NCI-H2107 (cell line): Measurements from ENCODE around the gene ATP13A2.

ENCODE experiments used
- DNase-seq: peaks from one replicate; lab custom pipeline; 2025; lab: John Stamatoyannopoulos, UW

ATP13A2 gene

GRCh38 chr1:17031436-17031835 lies 19.7 kb upstream of the ATP13A2 start:
- DNase-seq = no peak

GRCh38 chr1:17030206-17030605 lies 18.5 kb upstream of the ATP13A2 start:
- DNase-seq = no peak

DNA sequence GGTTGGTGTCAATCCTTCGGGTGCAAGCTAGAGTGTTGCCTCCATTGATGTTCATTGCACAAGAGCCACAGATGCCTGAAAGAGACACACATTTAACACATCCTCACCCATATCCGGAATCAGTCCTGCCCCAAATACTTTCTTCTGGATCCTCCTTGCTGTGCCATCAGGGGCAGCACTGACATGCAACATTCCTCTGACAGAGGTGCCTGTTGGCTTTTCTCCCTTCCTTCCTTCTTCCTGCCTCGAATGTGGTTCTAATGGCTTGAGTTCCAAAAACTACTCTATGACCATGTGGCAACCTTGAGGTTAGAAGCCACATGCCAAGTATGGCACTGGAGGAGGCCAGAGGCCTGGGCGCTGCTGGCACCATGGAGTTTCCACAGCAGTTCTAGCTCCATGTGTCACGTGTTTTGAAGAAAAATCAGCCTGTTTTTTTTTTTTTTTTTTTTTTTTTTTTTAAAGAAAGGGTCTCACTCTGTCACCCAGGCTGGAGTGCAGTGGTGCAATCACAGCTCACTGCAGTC lies 17.0 kb upstream of the ATP13A2 start:
- DNase-seq = no peak

DNA sequence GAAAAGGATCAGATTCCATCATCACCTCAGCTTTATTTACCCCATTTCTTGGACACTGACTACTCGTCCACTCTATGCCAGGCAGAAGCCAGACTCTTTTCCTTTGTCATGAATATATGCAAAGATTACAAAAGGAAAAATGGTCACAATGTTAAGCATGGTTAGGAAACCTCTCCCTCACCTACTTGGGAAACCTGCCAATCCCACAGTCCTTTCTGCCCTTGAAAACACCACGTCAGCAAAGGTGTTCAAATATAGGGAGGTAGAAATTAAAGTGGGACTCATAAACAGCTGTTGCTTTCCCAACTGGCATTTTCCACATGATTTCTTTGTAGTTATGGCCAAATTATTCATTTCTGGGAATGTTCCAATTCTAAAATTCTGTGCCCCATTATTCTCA lies 16.2 kb upstream of the ATP13A2 start:
- DNase-seq = no peak

DNA sequence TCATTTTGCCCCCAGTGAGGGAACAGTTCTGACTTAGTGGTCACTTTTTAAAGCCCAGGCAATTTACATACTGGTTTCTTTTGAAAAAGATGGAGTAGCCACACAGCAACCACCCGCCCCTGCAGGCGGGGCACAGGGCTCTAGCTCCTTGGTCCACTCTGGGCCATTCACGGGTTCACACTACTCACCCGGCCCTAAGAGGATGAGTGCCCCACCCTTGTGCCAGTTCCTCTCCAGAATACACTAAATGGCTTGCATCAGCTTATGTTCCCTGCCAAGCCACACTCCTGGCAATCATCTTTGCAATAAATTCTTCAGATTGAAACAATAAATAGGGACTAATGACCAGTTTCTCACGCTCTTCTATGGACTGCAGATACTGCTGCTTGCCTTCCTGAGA lies 15.7 kb upstream of the ATP13A2 start:
- no peak for DNase-seq

GRCh38 chr1:17024721-17025120 lies 13.0 kb upstream of the ATP13A2 start:
- no peak for DNase-seq

DNA sequence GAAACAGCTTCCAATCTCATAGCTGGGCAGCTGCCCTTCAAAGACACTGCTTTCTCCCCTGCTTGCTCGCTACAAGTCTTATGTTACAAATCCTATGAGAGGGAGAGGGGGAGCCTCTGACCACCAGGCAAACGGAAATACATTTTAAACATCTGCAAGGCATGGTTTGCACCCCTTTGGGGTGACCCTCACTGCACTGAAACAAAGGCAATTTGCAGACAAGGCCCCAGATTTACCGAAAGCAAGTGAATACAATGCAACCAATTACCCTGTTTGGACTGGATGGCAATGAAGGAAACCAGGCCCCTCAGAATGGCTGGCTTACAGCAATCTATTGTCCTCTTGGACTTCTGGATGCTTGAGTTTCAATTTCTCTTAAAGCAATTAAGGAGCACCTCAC lies 11.8 kb upstream of the ATP13A2 start:
- DNase-seq = no peak

- DNase-seq = no peak
Measured at GRCh38 chr1:17023102-17023501, 11.4 kb upstream of the ATP13A2 start.

DNA sequence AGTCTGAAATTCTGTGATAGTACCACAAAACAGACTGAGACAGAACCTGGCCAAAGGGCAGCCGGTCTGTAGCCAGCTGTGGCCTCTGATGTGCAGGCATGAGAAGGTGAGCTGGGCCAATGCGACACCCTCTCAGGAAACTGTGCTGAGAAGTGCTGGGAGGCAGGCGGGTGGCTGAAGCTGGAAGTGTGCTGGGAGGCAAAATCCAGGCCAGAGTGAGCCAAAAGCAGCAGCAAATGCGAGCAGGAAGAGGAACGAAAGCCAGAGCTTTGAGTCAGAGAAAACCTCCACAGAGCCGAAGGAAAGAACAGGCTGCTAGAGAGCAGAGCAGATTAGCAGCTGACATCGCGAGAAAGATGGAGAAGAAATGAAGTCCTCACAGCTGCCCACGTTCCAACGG lies 10.2 kb upstream of the ATP13A2 start:
- no peak for DNase-seq

- no peak for DNase-seq
Measured at GRCh38 chr1:17020502-17020901, 8.8 kb upstream of the ATP13A2 start.

GRCh38 chr1:17018849-17019248 lies 7.1 kb upstream of the ATP13A2 start:
- no peak for DNase-seq

GRCh38 chr1:17017435-17017834 lies 5.7 kb upstream of the ATP13A2 start:
- DNase-seq = no peak

GRCh38 chr1:17016317-17016661 lies 4.6 kb upstream of the ATP13A2 start:
- no peak for DNase-seq

- no peak for DNase-seq
Measured at GRCh38 chr1:17014671-17015567, 3.2 kb upstream of the ATP13A2 start.

- DNase-seq = no peak
Measured at GRCh38 chr1:17013491-17014320, 2.0 kb upstream of the ATP13A2 start.

- no peak for DNase-seq
Measured at GRCh38 chr1:17012775-17013490, 1.2 kb upstream of the ATP13A2 start.

GRCh38 chr1:17011092-17011438 lies 663 bp downstream of the ATP13A2 start:
- no peak for DNase-seq

GRCh38 chr1:17009706-17010105 lies 2.0 kb downstream of the ATP13A2 start:
- DNase-seq = no peak

DNA sequence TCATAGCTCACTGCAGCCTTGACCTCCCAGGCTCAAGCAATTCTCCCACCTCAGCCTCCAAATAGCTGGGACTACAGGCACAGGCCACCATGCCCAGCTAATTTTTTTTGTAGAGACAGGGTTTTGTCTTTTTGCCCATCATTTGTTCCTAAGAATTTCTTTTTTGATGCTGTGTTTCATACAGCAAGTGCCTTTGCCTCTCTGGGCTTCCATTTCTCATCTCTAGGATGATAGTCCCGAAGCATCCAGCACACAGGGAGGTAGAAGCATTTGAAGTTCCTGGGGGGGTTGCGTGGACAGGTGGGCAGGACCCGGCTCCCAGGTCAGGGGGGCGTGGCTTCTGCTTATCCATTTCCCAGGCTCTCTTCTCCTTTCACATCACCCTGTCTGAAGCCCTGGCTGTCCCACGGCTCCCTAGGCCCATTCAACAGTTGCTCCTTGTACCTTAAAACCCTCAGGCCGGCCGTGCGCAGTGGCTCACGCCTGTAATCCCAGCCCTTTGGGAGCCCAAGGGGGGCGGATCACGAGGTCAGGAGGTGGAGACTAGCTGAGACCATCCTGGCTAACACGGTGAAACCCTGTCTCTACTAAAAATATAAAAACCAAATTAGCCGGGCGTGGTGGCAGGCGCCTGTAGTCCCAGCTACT lies 3.4 kb downstream of the ATP13A2 start:
- no peak for DNase-seq

DNA sequence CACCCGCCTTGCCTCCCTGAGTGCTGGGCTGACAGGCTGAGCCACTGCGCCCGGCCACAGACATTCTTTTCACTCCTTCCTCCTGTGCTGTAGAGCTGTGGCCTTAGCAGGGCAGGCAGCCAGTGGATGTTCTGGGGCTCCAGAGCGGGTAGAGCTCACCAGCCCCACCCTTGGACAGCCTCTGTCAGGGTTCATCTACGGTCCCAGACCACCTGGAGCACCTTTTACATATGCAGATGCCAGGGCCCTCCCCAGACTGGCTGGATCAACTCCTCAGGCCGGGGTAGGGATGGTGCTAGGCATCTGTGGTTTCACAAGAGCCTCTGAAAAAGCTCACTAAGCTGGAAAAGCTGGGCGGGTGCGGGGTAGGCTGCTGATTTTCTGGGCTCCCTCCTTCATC lies 4.6 kb downstream of the ATP13A2 start:
- no peak for DNase-seq

DNA sequence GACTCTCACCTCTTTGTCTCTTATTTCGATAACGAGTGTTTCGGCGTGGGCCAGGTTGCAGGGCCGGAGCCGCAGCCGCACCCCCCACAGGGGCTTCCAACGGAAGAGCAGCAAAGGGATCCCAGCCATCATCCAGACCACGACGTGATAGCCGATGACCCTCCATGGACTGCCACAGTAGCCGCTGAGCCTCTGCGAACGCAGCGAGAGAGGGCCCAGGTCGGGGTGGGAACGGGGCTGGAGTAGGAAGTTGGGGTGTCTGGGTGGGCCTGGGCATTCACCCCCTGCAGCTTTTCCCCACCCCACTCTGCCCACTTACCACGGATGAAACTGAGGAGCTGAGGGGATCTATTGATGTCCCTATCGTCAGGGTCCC lies 6.4 kb downstream of the ATP13A2 start:
- DNase-seq = no peak
